Islet of Langerhans (tissue), 1 donor: Measurements from ENCODE around the gene NAA60.
"Not testable (repeated sequence)": the region's sequence is repeated elsewhere in the genome, so short reads cannot be mapped to it uniquely, and the experiment has no call there.

Experiments used
- FAIRE-seq: peaks from one replicate; lab custom pipeline; 2011; peaks lifted over from hg19 to GRCh38; lab: Jason Lieb, UNC

Gene NAA60

GRCh38 chr16:3484318-3485096 lies 41.0 kb downstream of the NAA60 start:
- no peak for FAIRE-seq

- no peak for FAIRE-seq
Observed at GRCh38 chr16:3485097-3485745, 41.7 kb downstream of the NAA60 start.

GRCh38 chr16:3485821-3486505 lies 42.5 kb downstream of the NAA60 start:
- FAIRE-seq = no peak

GRCh38 chr16:3486506-3487215 lies 43.2 kb downstream of the NAA60 start:
- no peak for FAIRE-seq

- FAIRE-seq = no peak
Observed at GRCh38 chr16:3487521-3488410, 44.3 kb downstream of the NAA60 start.

GRCh38 chr16:3488801-3489200 lies 45.3 kb downstream of the NAA60 start:
- FAIRE-seq = no peak

GRCh38 chr16:3490911-3491629 lies 47.6 kb downstream of the NAA60 start:
- no peak for FAIRE-seq

- FAIRE-seq = no peak
Observed at GRCh38 chr16:3492356-3492755, 48.9 kb downstream of the NAA60 start.

GRCh38 chr16:3494386-3494973 lies 51.0 kb downstream of the NAA60 start:
- FAIRE-seq = no peak

GRCh38 chr16:3495176-3495575 lies 51.7 kb downstream of the NAA60 start, which contains the start of gene C16orf90:
Gene C16orf90, minus strand, starts transcription at chr16:3495489. Its CDS starts 68 bp downstream, at chr16:3495421.
- no peak for FAIRE-seq

GRCh38 chr16:3496386-3496785 lies 52.9 kb downstream of the NAA60 start:
- no peak for FAIRE-seq

GRCh38 chr16:3497771-3498170 lies 54.3 kb downstream of the NAA60 start:
- FAIRE-seq = no peak

- no peak for FAIRE-seq
Observed at GRCh38 chr16:3498988-3499387, 55.5 kb downstream of the NAA60 start.

GRCh38 chr16:3501412-3501761 lies 57.9 kb downstream of the NAA60 start:
- not testable (repeated sequence) for FAIRE-seq

GRCh38 chr16:3501783-3502400 lies 58.4 kb downstream of the NAA60 start:
- FAIRE-seq = no peak

GRCh38 chr16:3503523-3503922 lies 60.0 kb downstream of the NAA60 start:
- no peak for FAIRE-seq

- no peak for FAIRE-seq
Observed at GRCh38 chr16:3508736-3509135, 65.3 kb downstream of the NAA60 start.

- FAIRE-seq = no peak
Observed at GRCh38 chr16:3509470-3509928, 66.0 kb downstream of the NAA60 start.

GRCh38 chr16:3510416-3510815 lies 66.9 kb downstream of the NAA60 start:
- FAIRE-seq = no peak
